Left ventricle myocardium inferior (tissue), 1 donor: ENCODE data around the gene PMEPA1. TPM values are rescaled to one million over a fixed set of nuclear protein-coding genes. Genes with fewer than 3 reads are reported as not detected.

Experiments
- DNase-seq: peaks from one replicate; pipeline ENCODE4 v3.0.0-alpha.2; 2020
- H3K27ac ChIP-seq: fragments of 200-600 bp; replicated peaks from 2 replicates; pipeline ENCODE4 v1.8.0; 2021
- H3K27me3 ChIP-seq: fragments of 200-600 bp; 2 replicates; pipeline ENCODE4 v1.8.0; 2021; ENCODE audit warnings: low read depth
- H3K36me3 ChIP-seq: fragments of 200-600 bp; 2 replicates; pipeline ENCODE4 v1.8.0; 2021
- H3K4me1 ChIP-seq: fragments of 200-600 bp; 2 replicates; pipeline ENCODE4 v1.8.0; 2021
- H3K4me3 ChIP-seq: fragments of 200-600 bp; 2 replicates; pipeline ENCODE4 v1.8.0; 2021; ENCODE audit warnings: mild to moderate bottlenecking, moderate library complexity
- H3K9me3 ChIP-seq: fragments of 200-600 bp; replicated peaks from 2 replicates; pipeline ENCODE4 v1.8.0; 2021
- intact Hi-C: fragments of 100-400 bp; cut with micrococcal nuclease; formaldehyde crosslinking; loops from one replicate; pipeline ENCODE4 v1.11.0; 2022
- total RNA-seq: library from RNA; stranded (reverse); fragmentation: NEBNext Ultra II Directional; extraction: Animal tissue kit (Norgen Biotek cat#: 25700); gene quantifications from one replicate; pipeline ENCODE4 v1.2.1, GENCODE V29; 2021
- TF ChIP-seq, protein P1 (sequence below): fragments of 200-600 bp; IDR thresholded peaks from 2 replicates; pipeline ENCODE4 v1.8.0; 2021; ENCODE audit warnings: antibody characterized with exemption, mild to moderate bottlenecking, borderline replicate concordance
- donor health status: DM: no; HTN: yes; CAD: no; lungs with severe emphysema.

Gene PMEPA1
- total RNA-seq, 1 donor from 2014 or later = 36.4 TPM

DNA sequence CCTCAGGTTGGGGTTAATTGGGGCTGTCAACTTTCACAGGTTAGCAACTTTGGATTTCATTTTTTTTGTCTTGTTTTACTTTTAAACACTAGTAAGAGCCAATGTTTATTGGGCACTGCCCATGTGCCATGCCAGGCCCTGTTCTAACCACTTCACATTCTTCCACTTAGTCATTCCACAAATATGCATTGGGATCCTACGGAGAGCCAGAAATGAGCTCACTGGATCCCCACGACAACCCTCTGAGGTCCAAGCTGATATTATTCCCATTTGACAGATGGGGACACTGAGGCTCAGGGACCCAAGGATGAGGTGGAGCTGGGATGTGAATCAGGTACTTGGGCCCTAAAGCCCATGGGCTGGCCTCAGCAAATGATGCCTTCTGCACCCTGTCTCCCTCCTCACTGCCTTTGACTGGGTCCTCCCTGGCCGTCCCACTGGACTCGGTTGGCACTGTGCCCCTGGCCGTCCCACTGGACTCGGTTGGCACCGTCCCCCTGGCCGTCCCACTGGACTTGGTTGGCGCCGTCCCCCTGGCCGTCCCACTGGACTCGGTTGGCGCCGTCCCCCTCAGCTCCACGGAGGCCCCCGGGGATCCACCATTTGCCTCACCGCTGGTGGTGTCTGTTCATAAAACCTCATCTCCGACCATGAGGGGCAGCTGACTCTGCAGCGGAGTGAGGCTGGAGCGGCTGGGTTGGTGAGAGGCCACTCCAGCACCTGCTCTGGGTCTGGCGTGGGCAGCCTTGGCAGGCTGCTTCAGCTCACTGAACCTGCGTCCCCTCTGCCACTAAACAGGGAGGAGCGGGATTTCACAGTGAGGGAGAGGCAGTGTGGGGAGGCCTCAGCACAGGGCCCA, 4.8 kb upstream of the PMEPA1 start:
- Histone ChIP-seq H3K4me1 (peaks cover 84% of the 10 kb centered on the region), H3K4me3 (no peak overlapping the region), H3K27me3 (no peaks in the 10 kb centered on the region), H3K36me3 (no peaks in the 10 kb centered on the region), H3K27ac (peak overlapping the region; percentile 80), H3K9me3 (no peaks in the 10 kb centered on the region)
- no peak for DNase-seq
- intact Hi-C loops = no loop called here
- TF ChIP-seq, protein P1, sequence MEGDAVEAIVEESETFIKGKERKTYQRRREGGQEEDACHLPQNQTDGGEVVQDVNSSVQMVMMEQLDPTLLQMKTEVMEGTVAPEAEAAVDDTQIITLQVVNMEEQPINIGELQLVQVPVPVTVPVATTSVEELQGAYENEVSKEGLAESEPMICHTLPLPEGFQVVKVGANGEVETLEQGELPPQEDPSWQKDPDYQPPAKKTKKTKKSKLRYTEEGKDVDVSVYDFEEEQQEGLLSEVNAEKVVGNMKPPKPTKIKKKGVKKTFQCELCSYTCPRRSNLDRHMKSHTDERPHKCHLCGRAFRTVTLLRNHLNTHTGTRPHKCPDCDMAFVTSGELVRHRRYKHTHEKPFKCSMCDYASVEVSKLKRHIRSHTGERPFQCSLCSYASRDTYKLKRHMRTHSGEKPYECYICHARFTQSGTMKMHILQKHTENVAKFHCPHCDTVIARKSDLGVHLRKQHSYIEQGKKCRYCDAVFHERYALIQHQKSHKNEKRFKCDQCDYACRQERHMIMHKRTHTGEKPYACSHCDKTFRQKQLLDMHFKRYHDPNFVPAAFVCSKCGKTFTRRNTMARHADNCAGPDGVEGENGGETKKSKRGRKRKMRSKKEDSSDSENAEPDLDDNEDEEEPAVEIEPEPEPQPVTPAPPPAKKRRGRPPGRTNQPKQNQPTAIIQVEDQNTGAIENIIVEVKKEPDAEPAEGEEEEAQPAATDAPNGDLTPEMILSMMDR = no peak

DNA sequence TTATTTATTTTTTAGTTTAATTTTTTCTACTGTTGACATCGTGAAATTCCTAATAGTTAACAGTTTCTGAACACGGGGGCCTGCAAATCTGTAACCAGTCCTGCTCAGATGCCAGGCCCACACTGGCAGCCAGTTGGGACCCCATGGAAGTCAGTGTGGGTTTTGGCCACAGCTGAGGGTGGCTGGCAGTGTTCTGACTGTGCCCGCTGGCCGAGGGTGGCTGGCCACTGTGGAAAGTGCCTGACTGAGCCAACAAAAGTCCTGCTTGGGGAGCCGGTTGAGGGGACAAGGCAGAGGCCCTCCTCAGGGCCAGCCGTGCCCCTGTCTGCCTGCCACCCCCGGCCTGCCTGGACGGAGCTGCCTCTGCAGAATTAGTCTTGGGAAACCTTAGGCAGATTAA, 4.1 kb upstream of the PMEPA1 start:
- Histone ChIP-seq H3K4me3 (no peak overlapping the region), H3K27me3 (no peaks in the 10 kb centered on the region), H3K4me1 (peaks cover 82% of the 10 kb centered on the region), H3K36me3 (no peaks in the 10 kb centered on the region), H3K9me3 (no peaks in the 10 kb centered on the region), H3K27ac (peak overlapping the region; percentile 80)
- no peak for DNase-seq
- intact Hi-C loops = no loop called here
- TF ChIP-seq, protein P1 = no peak

DNA sequence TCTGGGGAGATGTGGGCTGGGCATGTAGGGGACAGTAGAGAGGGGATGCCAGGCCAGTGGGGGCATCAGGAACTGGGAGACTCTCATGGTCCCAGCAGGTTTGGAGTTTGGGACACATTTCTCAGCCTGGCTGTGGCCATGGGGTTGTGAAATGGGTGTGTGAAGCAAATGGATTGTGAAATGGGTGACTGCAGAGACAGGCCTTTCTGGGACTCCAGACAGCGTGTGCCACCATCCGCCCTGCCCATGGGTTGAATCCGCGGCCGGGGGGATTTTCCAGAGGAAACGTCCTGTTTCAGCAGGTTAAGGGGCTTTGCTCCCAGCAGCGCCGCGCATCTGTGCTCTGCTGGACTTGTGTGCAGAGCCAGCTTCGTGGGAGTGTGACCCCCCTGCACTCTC, 3.7 kb upstream of the PMEPA1 start:
- intact Hi-C loops = no loop called here
- Histone ChIP-seq H3K36me3 (no peaks in the 10 kb centered on the region), H3K4me1 (peaks cover 82% of the 10 kb centered on the region), H3K27me3 (no peaks in the 10 kb centered on the region), H3K9me3 (no peaks in the 10 kb centered on the region), H3K27ac (peak overlapping the region; percentile 80), H3K4me3 (no peak overlapping the region)
- TF ChIP-seq, protein P1 = no peak
- no peak for DNase-seq

DNA sequence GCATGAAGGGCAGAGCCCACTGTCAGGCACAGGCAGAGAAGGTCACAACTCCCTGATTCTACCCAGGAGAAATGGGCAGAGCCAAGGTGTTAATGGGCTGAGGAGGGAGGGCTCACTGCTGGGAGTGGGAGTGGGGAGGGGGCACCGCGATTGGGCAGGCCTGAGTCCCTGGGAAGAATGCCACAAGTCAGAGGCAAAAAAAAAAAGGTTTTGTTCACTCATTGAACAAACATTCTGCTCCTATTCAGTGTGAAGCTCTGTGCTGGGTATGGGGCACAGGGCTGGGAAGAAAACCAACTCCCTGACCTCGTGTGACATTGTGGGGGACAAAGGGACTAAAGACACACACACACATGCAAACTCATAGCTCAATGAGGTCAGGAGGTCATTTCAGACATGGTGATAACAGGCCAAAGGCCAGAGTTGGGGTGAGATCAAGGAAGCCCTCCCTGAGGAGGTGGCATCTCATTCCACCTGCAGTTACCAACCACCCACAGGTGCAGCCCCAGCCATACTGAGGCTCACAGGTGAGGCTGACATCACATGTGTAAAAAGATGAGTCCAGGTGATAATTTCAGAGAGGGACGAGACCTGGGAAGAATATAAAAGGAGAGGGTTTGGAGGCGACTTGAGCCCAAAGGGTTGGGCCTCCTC, 3.2 kb upstream of the PMEPA1 start:
- Histone ChIP-seq H3K9me3 (no peaks in the 10 kb centered on the region), H3K27me3 (no peaks in the 10 kb centered on the region), H3K27ac (peak overlapping the region; percentile 80), H3K36me3 (no peaks in the 10 kb centered on the region), H3K4me1 (peaks cover 87% of the 10 kb centered on the region), H3K4me3 (no peak overlapping the region)
- DNase-seq = no peak
- intact Hi-C loops = no loop called here
- TF ChIP-seq, protein P1 = no peak

DNA sequence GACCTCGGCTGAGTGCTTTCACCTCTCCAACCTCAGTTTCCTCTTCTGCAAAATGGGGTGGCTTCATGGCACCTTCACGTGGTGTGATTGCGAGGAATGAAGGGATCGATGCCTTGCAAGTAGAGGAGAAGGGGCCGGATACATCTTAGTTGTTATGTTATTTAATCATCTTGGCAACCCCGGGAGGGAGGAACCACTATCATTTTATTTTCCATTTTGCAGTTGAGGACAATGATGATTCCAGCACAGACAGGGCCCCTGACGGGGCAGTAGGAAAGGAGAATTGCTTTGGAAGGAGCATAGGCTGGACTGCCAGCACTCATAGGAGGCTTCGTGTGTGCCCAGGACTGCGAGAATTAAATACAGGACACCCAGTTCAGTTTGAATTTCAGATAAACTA, 2.5 kb upstream of the PMEPA1 start:
- intact Hi-C loops = no loop called here
- H3K9me3 ChIP-seq = no peaks in the 10 kb centered on the region
- no peak overlapping the region for H3K4me3 ChIP-seq
- H3K27me3 ChIP-seq = no peaks in the 10 kb centered on the region
- peaks cover 87% of the 10 kb centered on the region for H3K4me1 ChIP-seq
- no peaks in the 10 kb centered on the region for H3K36me3 ChIP-seq
- no peak for DNase-seq
- H3K27ac ChIP-seq = peak overlapping the region; percentile 80
- TF ChIP-seq, protein P1 = no peak
